Activated CD8-positive, alpha-beta memory T cell treated with anti-CD3 and anti-CD28 coated beads for 36 hours (primary cell): Measurements from ENCODE around the gene DCAKD. TPM values are rescaled to one million over a fixed set of nuclear protein-coding genes. Genes with fewer than 3 reads are reported as not detected.

ENCODE experiments used
- CTCF ChIA-PET: fragments of 350-600 bp; sonication (Branson Sonifier 250); formaldehyde crosslinking; loops from one replicate; lab custom pipeline; 2021; ENCODE audit warnings: antibody characterized with exemption; lab: Charles Lee
- POLR2A ChIA-PET: fragments of 350-600 bp; sonication (Branson Sonifier 250); formaldehyde crosslinking; loops from one replicate; lab custom pipeline; 2021; ENCODE audit warnings: antibody characterized with exemption; lab: Charles Lee
- total RNA-seq, 2 experiments: library from RNA; stranded (reverse); gene quantifications; one replicate each; pipeline ENCODE4 v1.2.3, GENCODE V29; 2021

The DCAKD gene
- total RNA-seq, 2 experiments from 2014 or later: 32.0 to 32.6 TPM

DNA sequence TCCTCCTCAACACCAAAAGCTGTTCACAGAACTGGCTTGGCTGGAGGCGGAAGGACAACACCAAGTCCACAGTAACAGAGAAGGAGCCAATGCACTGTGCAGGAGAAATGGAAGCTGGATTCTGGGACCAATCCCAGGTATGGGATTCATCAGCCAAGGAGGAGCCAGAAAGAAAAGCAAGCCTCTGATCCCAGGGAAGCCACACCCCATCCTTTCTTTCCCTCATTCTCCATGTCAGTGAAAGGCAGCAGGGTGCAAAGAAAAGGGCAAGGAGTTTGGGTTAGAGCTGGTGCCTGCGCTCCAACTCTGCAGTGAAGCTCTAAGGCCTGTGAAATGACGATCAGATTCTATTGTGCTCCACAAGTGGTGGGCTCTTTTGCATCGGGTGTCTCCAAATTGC lies 11.0 kb downstream of the DCAKD start:
- CTCF ChIA-PET: no interaction called here
- POLR2A ChIA-PET: interaction anchor here (0.7 kb wide), 1 partner anchor 90 kb away, joined by 8 read pairs; no protein-coding TSS in a partner anchor

DNA sequence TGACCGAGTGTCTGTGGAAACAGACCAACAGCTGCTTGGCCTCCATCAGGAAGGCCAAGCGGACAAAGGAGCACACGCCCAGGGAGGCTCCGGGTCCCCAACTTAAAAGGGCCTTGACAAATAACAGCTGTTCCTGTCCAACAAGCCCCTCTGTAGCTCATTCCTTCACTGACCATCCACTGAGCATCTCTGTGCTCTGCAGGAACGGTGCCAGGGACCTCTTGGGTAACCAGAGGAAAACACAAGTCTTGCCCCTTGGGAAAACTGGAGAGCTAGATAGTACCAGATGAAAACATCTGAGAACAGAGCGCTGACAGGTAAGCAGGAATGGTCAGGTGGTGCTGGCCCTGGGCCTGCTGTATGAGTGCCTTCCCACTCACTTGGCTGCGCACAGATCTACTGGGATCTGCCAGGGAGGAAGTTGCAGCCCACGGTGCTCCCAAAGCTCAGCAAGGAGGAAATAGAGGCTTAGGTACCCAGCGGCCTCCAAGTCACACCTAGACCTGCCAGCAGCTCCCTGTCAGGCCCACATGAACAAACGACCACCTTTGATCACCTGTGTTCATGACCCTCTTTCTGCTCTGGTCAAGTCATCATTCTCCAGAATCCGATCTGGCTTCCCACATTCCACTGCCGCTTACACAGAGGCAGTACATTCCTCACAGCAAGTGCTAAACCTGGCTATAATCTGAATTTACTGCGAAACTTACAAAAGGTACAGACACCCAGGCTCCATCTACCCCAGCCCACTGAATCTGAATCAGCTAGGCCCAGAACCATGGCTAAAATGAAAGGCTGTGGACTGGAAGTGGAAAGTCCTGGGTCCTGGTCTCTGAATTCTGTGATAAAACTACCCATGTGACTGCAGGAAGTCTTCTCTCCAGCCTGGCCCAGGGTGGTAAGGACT lies 12.5 kb downstream of the DCAKD start:
- CTCF ChIA-PET: interaction anchor here (1.0 to 2.5 kb wide), 2 partner anchors 17 to 94 kb away, joined by 4 to 7 read pairs; no protein-coding TSS in a partner anchor
- POLR2A ChIA-PET: interaction anchor here (0.6 kb wide), 1 partner anchor 24 kb away, joined by 13 read pairs; no protein-coding TSS in a partner anchor

DNA sequence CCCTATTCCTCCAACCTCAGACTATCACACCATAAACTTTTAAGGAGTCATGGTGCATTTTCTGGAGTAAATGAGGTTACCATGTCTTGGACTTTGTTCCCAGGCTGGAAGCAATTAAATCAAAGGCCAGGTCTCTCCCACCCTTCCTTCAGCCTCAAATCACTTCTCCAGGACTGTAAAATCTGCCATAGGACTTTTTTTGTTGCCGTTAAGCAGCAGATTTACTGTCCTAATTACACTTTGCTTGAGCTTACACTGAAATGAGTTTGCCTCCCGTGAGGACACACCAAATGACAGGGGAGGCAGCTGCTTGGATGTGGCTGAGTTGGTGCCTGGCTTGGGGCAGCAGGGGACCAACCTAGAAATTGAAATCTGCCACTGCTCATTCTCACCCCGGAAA lies 14.7 kb downstream of the DCAKD start:
- ChIA-PET CTCF (no interaction called here), POLR2A (no interaction called here)

DNA sequence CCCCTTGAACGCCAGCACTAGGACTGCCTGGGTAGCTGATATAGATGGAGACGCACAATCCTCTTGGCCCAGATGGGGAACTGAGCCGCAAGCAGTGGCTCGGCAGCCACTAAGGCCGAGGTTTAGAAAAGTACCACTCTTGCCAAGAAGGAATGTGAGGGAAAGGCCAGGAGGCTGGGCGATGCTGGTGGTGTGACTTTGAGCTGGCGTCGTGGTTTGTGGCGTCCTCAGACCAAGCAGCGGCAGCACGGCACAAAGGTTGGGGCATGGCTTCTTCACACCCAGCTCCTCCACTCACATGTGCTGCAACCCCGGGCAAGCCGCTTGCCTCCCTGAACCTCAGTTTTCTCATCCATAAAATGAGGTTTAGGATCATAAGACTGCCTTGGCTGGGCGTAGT lies 15.6 kb downstream of the DCAKD start:
- POLR2A ChIA-PET: no interaction called here
- CTCF ChIA-PET: interaction anchor here (2.2 kb wide), 1 partner anchor 15 kb away, joined by 11 read pairs; no protein-coding TSS in a partner anchor

DNA sequence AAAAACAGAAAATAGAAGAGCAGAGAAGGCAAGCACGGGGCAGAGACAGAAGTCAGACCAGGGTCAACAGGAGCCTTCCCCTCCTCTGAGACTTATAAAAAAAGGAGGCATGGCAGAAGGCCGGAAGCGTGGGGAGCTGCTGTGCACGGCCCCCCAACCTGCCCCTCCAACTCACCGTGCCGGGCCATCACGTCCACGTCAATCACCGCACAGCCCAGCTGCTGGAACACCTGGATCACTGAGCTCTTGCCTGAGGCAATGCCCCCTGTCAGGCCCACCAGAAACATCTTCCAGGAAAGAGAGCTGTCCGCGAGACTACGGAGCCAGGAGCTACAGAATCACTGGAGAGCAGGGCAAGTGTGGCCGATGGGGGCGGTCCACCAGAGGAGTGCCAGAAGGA lies 16.8 kb downstream of the DCAKD start:
- CTCF ChIA-PET: interaction anchor here (0.6 to 2.2 kb wide), 4 partner anchors 13 to 209 kb away, joined by 3 to 11 read pairs (median 3); no protein-coding TSS in a partner anchor
- POLR2A ChIA-PET: interaction anchor here (0.7 to 1.1 kb wide), 2 partner anchors 10 to 13 kb away, joined by 4 to 6 read pairs; no protein-coding TSS in a partner anchor

DNA sequence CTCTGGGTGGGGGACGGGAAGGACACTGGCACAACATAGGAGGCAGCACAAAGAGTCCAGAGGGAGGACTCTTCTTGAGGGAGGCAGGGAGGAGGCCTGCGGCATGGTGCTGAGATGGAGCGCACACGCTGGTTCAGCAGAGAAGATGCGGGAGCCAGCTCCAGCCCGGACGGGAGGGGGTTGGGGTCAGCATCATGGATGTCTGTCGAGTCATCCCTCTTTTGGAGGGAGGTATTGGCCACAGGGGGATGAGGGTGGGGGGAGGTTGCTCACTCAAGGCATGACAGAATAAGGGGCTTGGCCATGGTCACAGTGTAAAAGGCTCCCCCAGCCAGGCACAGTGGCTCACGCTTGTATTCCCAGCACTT lies 19.3 kb downstream of the DCAKD start:
- CTCF ChIA-PET: no interaction called here
- POLR2A ChIA-PET: no interaction called here

DNA sequence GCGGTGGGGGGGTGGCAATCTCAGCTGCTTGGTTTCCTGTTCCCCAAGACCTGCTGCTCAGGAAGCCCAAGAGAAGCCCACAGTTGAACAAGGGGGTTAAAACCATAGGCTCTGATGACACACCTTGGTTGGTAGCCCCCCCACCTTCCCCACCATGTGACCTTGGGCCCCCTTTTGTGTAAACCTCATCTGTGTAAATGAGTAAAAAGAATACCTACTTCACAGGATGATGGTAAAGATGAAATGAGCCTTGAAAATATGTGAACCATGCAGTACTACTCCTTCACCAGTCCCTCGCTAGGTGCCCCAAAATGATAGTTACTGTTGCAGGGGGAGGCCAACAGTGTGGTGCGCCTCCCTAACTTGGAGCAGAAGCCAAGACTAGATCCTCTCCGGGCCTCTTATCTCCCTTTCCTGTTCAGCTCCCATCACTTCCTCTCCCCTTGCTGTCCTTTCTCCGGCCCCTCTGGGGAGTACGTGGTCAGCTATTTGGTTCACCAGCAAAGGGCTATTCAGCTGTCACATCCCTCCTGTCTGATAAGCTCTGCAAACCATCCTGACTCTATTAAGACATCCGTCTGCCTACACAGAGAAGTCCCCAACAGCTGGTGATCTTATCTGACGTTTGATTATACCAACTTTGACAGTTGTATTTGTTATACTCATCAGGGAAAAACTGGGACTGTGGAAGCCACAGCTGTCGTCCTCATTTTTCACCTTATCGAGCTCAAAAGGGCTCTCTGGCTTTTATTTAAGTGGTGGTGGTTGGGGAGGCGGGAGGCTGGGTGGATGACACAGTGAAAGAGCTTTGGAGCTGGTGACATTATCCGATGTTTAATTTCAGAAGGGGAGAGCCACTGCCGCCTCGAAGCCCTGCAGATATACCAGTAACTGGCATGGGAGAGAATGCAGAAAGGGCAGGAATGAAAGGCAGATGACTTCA lies 19.9 kb downstream of the DCAKD start:
- ChIA-PET POLR2A (no interaction called here), CTCF (interaction anchor here (0.6 kb wide), 1 partner anchor 156 kb away, joined by 5 read pairs; no protein-coding TSS in a partner anchor)

DNA sequence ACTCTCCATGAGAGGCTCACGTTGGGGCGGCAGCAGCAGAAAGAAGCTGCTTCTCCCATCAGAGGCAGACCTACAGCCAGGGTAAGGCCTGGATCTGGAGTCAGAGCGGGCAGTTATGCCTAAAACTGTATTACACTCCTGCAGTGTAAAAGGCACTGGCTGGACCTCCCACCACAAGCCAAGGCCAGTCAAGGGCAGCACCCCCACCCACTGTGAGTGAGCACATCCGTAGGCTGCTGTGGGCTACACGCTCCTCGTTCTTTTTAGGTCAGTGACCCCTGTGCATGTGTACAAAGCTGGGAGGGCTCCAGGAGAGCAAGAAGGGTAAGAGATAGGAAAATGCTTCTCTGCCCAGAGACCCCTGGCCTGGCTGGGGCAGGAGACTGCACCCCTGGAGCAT lies 20.7 kb downstream of the DCAKD start:
- CTCF ChIA-PET: interaction anchor here (0.6 kb wide), 1 partner anchor 156 kb away, joined by 5 read pairs; no protein-coding TSS in a partner anchor
- POLR2A ChIA-PET: no interaction called here

DNA sequence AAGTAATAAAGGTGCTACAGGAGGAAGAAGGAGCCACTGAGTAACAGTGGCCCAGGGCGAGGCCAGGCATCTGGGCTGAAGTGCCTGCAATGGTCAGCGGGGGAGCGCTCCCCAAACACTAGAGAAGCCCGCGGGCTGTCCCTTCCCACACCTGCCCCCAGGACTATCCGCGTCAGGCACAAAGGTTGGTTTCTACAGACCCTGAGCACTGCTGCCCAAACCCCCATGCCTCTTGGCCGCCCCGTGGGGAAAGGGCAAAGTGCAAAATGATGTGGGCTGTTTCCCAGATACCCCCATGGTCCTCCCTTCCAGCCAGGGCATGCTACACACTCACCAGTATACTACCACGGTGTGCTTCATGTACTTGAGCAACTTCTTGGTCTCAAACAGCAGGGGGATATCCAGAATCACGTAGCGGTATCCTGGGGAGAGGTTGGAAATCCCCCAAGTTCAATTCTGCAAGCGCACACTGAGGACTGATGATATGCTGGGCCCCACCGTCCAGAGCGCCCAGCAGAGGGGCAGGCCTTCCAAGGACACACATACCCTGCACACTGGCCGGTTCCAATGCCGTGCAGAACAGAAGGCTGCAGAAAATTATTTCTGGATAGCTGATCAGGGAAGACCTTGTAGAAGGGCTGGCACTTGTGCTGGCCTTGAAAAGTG lies 21.5 kb downstream of the DCAKD start:
- POLR2A ChIA-PET: no interaction called here
- CTCF ChIA-PET: no interaction called here

DNA sequence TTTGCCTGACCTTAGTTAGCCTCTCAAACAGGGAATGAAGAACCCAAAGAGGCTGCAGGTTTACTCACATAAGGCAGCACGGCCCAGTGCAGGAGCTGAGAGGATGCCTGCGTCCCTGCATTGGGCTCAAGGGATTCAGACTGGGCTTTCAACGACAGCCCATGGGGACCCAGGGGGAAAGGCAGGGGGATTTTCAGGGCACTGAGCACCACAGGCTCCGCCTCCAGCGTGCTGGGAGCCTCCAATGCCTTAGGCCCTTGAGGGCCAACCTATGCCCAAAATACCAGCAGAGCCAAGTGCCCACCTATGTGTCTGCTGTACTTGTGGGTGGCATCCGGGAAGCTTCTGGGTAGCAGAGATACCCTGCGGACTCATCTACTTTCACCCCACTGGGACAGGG lies 22.3 kb downstream of the DCAKD start:
- ChIA-PET POLR2A (no interaction called here), CTCF (interaction anchor here (0.6 kb wide), 1 partner anchor 17 kb away, joined by 4 read pairs; no protein-coding TSS in a partner anchor)

DNA sequence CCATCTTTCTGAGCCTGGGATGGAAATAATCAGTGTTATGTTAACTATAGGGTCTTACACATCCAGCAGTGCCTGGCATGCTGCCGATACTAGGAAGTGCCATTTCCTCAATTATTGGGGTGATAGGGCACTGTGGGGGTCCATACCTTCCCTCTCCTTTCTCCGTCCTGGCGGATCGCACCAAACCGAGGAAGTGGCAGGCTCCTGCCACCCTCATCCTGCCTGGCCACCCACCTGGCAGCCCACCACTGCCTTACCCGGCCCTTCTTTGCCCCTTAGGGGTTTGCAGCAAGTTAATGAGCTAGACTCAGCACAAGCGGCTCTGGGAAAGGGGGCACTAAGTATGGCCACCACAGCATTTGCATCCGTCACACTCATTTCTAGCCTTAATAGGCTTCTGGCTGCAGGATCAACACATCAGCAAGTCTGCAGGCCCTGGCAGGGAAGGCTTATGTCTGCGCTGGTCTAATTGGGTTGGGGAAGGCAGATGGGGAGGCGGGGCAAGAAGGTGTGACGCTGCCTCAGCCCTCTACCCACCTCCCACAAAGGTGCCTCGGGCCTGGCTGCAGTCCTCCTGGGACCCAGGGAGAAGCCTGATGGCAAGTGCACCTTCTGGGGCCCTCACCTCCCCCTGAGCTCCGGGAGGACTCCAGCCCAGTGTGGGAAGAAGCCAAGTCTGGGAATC lies 28.6 kb downstream of the DCAKD start:
- ChIA-PET CTCF (interaction anchor here (0.6 to 5.8 kb wide), 23 partner anchors 10 to 229 kb away, joined by 3 to 70 read pairs (median 4); partner anchors contain the start of genes EFTUD2 and GFAP), POLR2A (interaction anchor here (1.1 kb wide), 1 partner anchor 53 kb away, joined by 3 read pairs; no protein-coding TSS in a partner anchor)

DNA sequence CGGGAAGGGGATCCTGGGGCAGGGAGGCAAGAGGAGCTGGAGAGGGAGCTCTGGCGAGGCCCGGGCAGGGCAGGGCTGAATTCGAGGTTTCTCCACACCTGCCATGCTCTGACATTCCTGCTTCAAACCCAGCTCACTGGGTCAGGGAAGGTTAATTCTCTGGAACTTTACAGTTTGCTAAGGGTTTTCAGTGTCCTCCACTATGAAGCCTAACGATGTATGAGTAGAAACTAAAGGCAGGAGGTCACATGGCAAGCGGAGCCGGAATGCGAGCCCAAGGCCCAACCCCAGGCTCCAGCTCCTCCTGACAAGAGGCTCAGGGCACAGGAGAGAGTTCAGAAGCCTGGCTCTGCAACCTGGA lies 29.2 kb downstream of the DCAKD start:
- ChIA-PET POLR2A (interaction anchor here (1.1 kb wide), 1 partner anchor 54 kb away, joined by 3 read pairs; no protein-coding TSS in a partner anchor), CTCF (interaction anchor here (0.7 to 5.8 kb wide), 24 partner anchors 9 to 228 kb away, joined by 3 to 70 read pairs (median 4); partner anchors contain the start of genes ACBD4, EFTUD2 and GFAP)

DNA sequence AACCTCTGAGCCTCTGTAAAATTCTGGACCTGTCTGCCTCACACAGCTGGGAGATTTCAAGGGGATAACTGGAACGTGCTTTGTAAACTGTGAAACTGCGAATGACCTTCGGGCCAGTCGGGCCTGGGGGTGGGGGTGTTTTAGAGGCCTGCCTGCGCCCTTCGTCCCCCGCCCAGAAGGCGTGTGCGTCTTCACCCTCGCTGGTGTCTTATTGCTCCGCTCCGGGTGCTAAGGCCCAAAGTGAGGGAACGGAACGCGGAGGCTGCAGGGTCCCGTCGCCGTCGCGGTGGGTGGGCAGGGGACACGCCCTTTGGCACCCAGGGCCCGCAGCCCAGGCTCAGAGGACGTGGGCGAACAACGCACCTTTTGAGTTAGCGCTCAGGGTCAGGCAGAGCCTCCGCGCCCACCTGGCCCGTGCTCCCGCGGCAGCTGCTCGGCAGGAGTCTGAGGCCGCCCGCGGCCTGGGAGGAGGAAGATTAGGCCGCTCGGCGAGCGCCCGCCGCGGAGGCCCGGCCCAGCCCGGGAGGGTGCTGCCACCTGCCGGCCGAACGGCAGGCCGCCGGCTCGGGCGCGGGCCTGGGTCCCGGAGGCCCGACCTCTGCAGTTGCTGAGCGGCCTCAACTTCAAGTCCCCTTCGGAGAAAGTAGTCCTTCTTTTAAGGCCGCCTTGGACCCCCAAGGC lies 29.7 kb downstream of the DCAKD start:
- CTCF ChIA-PET: interaction anchor here (0.7 to 5.8 kb wide), 25 partner anchors 9 to 228 kb away, joined by 3 to 70 read pairs (median 3); partner anchors contain the start of genes ACBD4, EFTUD2 and GFAP
- POLR2A ChIA-PET: interaction anchor here (1.1 to 1.2 kb wide), 4 partner anchors 28 to 245 kb away, joined by 3 to 5 read pairs (median 3); no protein-coding TSS in a partner anchor

DNA sequence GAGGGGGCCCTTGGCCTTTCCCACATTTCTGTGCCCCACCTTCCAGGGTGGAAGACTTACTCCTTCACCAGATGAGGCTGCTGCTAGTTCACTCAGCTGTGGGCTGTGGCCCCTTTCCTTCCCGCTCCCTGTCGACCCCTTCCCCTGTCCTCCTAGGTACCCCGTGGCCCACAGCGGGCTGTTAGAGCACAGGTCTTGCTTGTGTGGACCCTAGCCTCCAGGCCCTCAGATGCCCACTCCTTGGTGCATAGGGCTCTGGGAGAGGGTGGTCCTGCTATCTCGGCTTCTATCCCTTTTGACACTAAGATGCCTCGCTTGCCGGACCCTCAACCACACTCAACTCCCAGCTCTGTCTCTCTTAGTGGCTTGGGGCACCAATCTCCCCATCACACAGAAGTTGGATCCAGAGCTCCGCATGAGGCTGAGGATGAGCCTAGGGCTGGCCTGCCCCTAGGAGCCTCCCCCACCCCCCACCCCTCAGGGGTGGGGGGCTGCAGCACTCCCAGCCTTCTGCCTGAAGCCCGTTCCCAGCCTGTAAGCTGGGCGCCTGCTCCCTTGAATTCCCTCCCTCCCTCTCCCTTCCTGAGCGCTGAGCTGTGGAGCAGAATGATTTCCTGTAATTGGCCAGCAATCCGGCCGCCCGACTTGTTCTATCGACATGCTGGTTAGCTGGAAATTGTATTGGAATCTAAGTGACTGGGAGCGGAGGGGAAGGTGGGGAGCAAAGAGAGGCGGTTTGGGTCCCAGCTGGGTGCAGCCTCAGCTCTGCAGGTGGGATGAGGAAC lies 30.9 kb downstream of the DCAKD start:
- ChIA-PET POLR2A (interaction anchor here (1.1 to 1.2 kb wide), 3 partner anchors 27 to 244 kb away, joined by 3 to 5 read pairs (median 3); no protein-coding TSS in a partner anchor), CTCF (interaction anchor here (1.3 to 5.8 kb wide), 6 partner anchors 15 to 242 kb away, joined by 4 to 70 read pairs (median 8); partner anchors contain the start of gene ACBD4)

DNA sequence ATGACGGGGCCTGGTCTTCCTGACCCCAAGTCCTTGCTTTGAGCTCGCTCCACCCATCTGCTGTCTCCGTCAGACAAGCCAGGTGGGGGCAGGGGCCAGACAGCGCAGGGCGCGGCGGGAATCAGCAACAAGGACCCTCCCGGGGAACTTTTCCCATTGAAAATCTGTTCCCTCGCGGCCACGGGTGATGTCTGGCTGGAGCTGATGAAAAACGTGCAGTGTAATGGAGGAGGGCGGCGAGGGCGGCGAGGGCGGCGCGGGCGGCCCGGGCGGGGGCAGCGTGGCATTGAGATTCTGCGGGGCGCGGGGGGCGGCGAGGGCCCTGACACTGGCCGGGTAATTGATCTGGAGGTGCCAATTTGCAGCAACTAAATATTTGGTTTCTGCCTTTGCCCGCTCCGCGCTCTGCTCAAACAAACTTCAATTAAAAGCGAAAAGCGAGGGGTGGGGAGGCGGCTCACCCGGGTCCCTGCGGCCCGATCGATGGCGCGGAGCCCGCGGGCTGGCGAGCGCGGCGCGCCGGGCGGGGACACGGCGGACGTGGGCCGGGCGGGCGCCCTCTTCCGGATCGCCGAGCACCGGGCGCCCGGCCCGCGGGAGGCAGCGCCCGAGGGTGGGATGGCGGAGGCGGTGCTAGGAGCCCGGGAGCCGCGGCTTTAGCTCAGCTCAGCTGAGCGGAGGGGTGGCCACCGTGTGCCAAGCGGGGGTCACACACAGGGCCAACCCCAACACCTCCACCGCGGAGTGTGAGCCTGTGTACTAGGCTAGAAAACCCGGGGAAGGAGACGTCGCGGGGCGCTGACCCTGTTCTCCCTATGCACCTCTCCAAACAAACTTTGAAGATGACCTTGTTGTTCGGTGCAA lies 32.4 kb downstream of the DCAKD start:
- POLR2A ChIA-PET: interaction anchor here (0.5 to 0.6 kb wide), 2 partner anchors 201 to 850 kb away, joined by 4 to 5 read pairs; no protein-coding TSS in a partner anchor
- CTCF ChIA-PET: interaction anchor here (0.6 to 5.8 kb wide), 7 partner anchors 16 to 1608 kb away, joined by 3 to 70 read pairs (median 5); no protein-coding TSS in a partner anchor
